HG03175 (cell line): Measurements from ENCODE around the gene UQCR11.

Experiments
- ATAC-seq: cut with Tn5 transposase; IDR thresholded peaks from one replicate; pipeline ENCODE4 v1.9.1; 2021; ENCODE audit warnings: mild to moderate bottlenecking, moderate library complexity; ENCODE audit not compliant: unreplicated experiment

Gene UQCR11

GRCh38 chr19:1636325-1637236 lies 31.3 kb upstream of the UQCR11 start:
- no peak for ATAC-seq

- ATAC-seq: no peak
Observed at GRCh38 chr19:1634938-1635243, 29.6 kb upstream of the UQCR11 start.

GRCh38 chr19:1634242-1634937 lies 29.1 kb upstream of the UQCR11 start:
- ATAC-seq: no peak

- no peak for ATAC-seq
Observed at GRCh38 chr19:1633269-1633826, 28.1 kb upstream of the UQCR11 start.

- no peak for ATAC-seq
Observed at GRCh38 chr19:1632462-1633268, 27.4 kb upstream of the UQCR11 start.

GRCh38 chr19:1631557-1632100 lies 26.4 kb upstream of the UQCR11 start:
- no peak for ATAC-seq

- no peak for ATAC-seq
Observed at GRCh38 chr19:1630811-1631210, 25.5 kb upstream of the UQCR11 start.

- no peak for ATAC-seq
Observed at GRCh38 chr19:1630012-1630411, 24.8 kb upstream of the UQCR11 start.

GRCh38 chr19:1629256-1629808 lies 24.1 kb upstream of the UQCR11 start:
- ATAC-seq: no peak

GRCh38 chr19:1627194-1627593 lies 21.9 kb upstream of the UQCR11 start:
- ATAC-seq: no peak

GRCh38 chr19:1626417-1627010 lies 21.3 kb upstream of the UQCR11 start:
- ATAC-seq: no peak

- ATAC-seq: no peak
Observed at GRCh38 chr19:1624458-1624857, 19.2 kb upstream of the UQCR11 start.

- no peak for ATAC-seq
Observed at GRCh38 chr19:1622541-1622940, 17.3 kb upstream of the UQCR11 start.

- no peak for ATAC-seq
Observed at GRCh38 chr19:1622007-1622406, 16.7 kb upstream of the UQCR11 start.

GRCh38 chr19:1621574-1621973 lies 16.3 kb upstream of the UQCR11 start:
- ATAC-seq: no peak

- ATAC-seq: no peak
Observed at GRCh38 chr19:1621021-1621420, 15.8 kb upstream of the UQCR11 start.

GRCh38 chr19:1620502-1620901 lies 15.2 kb upstream of the UQCR11 start:
- ATAC-seq: no peak

- no peak for ATAC-seq
Observed at GRCh38 chr19:1619703-1620102, 14.4 kb upstream of the UQCR11 start.

- ATAC-seq: no peak
Observed at GRCh38 chr19:1619094-1619439, 13.8 kb upstream of the UQCR11 start.
